ENCODE results near the gene S100Z.
"Not testable (repeated sequence)": the region's sequence is repeated elsewhere in the genome, so short reads cannot be mapped to it uniquely, and the experiment has no call there.

The S100Z gene

GRCh38 chr5:76826416-76826815, 23.4 kb upstream of the S100Z start:
- DNase-seq (ENCODE audit: low read depth) = not testable (repeated sequence)

- DNase-seq (ENCODE audit: low read depth) = peak; percentile 86
Measured at GRCh38 chr5:76831110-76831452, 18.7 kb upstream of the S100Z start.

GRCh38 chr5:76836181-76836580, 13.6 kb upstream of the S100Z start:
- peak; percentile 19 for DNase-seq (ENCODE audit: low read depth)

- peak; percentile 26 for DNase-seq (ENCODE audit: low read depth)
Measured at GRCh38 chr5:76836585-76836984, 13.2 kb upstream of the S100Z start.

GRCh38 chr5:76838481-76839261, 11.1 kb upstream of the S100Z start:
- peak; percentile 93 for DNase-seq (ENCODE audit: low read depth)

- DNase-seq (ENCODE audit: low read depth) = no peak
Measured at GRCh38 chr5:76841361-76841760, 8.5 kb upstream of the S100Z start.

- DNase-seq (ENCODE audit: low read depth) = no peak
Measured at GRCh38 chr5:76845890-76846289, 3.9 kb upstream of the S100Z start.

GRCh38 chr5:76850543-76851145, 830 bp downstream of the S100Z start:
- no peak for DNase-seq (ENCODE audit: low read depth)

- no peak for DNase-seq (ENCODE audit: low read depth)
Measured at GRCh38 chr5:76851728-76852369, 2.0 kb downstream of the S100Z start.

GRCh38 chr5:76852772-76853171, 3.0 kb downstream of the S100Z start:
- no peak for DNase-seq (ENCODE audit: low read depth)

- DNase-seq (ENCODE audit: low read depth) = not testable (repeated sequence)
Measured at GRCh38 chr5:76853741-76854140, 3.9 kb downstream of the S100Z start.

- DNase-seq (ENCODE audit: low read depth) = no peak
Measured at GRCh38 chr5:76854644-76855043, 4.8 kb downstream of the S100Z start.

GRCh38 chr5:76855501-76855900, 5.7 kb downstream of the S100Z start:
- not testable (repeated sequence) for DNase-seq (ENCODE audit: low read depth)

- no peak for DNase-seq (ENCODE audit: low read depth)
Measured at GRCh38 chr5:76855961-76856360, 6.1 kb downstream of the S100Z start.

- not testable (repeated sequence) for DNase-seq (ENCODE audit: low read depth)
Measured at GRCh38 chr5:76856800-76857199, 7.0 kb downstream of the S100Z start.

GRCh38 chr5:76859591-76860247, 9.9 kb downstream of the S100Z start:
- no peak for DNase-seq (ENCODE audit: low read depth)

- peak; percentile 53 for DNase-seq (ENCODE audit: low read depth)
Measured at GRCh38 chr5:76861612-76862011, 11.8 kb downstream of the S100Z start.

- DNase-seq (ENCODE audit: low read depth) = no peak
Measured at GRCh38 chr5:76863001-76863400, 13.2 kb downstream of the S100Z start.

- no peak for DNase-seq (ENCODE audit: low read depth)
Measured at GRCh38 chr5:76866503-76866902, 16.7 kb downstream of the S100Z start.

GRCh38 chr5:76867038-76867437, 17.2 kb downstream of the S100Z start:
- DNase-seq (ENCODE audit: low read depth) = peak; percentile 11

GRCh38 chr5:76867827-76868693, 18.2 kb downstream of the S100Z start:
- DNase-seq (ENCODE audit: low read depth) = peak; percentile 70

GRCh38 chr5:76870046-76870445, 20.2 kb downstream of the S100Z start:
- DNase-seq (ENCODE audit: low read depth) = peak; percentile 48

Data from EH (cell line).